22Rv1 (cell line): ENCODE results near the gene PAX3.

Source experiments
- CTCF ChIP-seq: fragments of 450-650 bp; IDR thresholded peaks from 2 replicates; pipeline ENCODE4 v1.5.1; 2017; ENCODE audit warnings: mild to moderate bottlenecking
- ZFX ChIP-seq: fragments of 450-650 bp; IDR thresholded peaks from 2 replicates; pipeline ENCODE4 v1.6.1; 2017; ENCODE audit warnings: antibody characterized with exemption, borderline replicate concordance

- TF ChIP-seq CTCF: no peak
- TF ChIP-seq ZFX: no peak
Observed at GRCh38 chr2:222179592-222179991, 119.2 kb downstream of the PAX3 start.
